Measurements from ENCODE around the gene ESR1.
"Not testable (repeated sequence)": the region's sequence is repeated elsewhere in the genome, so short reads cannot be mapped to it uniquely, and the experiment has no call there.

The ESR1 gene

DNA sequence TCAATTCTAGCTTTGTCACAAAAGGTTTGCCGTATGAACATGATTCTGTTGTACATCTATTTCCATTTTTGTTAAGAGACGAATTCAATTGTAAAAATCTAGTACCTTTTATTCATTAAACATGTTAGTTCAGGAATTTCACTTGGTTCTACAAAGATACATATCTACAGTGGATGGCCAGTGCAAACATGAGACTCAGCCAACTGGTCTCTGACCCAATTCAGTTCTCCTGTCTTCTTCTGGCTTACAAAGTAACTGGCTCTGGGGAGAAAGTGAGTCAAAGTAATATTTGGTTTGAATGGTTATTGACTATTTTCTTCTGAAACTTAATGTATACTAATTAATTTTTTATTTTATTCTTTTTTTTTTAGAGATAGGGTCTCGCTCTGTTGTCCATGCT lies 70.0 kb downstream of the ESR1 start:
- DNase-seq, result no peak
- intact Hi-C loops (cut with DNase I), result no loop called here

- no peak for DNase-seq
- intact Hi-C loops (cut with DNase I), result no loop called here
Measured at GRCh38 chr6:151881231-151881630, 73.7 kb downstream of the ESR1 start.

DNA sequence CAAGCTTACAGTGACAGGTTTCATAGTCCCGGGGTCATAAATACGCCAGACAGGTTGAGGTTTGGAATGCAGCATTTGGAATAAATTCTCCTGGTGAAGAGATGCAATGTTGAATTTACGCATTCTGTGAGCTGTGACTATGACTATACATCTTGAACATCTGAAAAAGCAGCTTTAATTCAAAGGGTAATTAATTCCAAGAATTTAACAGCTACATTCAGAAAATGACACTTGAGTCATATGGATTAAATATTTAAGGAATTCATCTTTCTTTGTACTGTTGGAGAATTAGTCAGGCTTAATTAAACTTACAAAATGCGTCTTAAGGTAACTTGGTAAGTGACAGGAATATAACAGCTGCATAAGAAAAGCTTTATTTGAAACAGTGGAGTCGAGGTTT lies 74.7 kb downstream of the ESR1 start:
- DNase-seq, result no peak
- intact Hi-C loops (cut with DNase I), result no loop called here

DNA sequence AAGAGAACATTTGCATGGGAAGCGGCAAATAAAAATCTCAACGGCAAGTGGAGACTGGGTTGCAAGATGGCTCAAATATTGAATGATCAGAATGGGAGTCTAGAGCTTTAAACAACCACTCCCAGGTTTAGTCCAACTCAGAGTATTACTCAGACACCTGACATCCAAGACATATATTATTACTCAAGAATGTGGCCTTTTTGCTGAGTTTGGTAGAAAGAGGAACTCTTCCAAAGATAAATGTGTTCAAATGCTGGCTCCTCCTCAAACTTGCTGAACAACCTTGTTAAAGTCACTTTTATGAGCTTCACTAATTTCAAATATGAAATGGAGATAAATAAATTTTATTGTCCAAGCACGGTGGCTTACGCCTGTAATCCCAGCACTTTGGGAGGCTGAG lies 77.8 kb downstream of the ESR1 start:
- no peak for DNase-seq
- intact Hi-C loops (cut with DNase I), result no loop called here

GRCh38 chr6:151891524-151891923 lies 84.0 kb downstream of the ESR1 start:
- intact Hi-C loops (cut with DNase I), result no loop called here
- no peak for DNase-seq

DNA sequence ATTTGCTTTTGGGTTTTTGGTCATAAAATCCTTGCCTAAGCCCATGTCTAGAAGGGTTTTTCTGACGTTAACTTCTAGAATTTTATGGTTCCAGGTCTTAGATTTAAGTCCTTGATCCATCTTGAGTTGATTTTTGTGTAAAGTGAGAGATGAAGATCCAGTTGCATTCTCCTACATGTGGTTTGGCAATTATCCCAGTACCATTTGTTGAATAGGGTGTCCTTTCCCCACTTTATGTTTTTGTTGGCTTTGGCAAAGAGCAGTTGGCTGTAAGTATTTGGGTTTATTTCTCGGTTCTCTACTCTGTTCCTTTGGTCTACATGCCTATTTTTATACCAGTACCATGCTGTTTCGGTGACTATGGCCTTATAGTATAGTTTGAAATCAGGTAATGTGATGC lies 86.9 kb downstream of the ESR1 start:
- intact Hi-C loops (cut with DNase I); DNase-seq: not testable (repeated sequence)

DNA sequence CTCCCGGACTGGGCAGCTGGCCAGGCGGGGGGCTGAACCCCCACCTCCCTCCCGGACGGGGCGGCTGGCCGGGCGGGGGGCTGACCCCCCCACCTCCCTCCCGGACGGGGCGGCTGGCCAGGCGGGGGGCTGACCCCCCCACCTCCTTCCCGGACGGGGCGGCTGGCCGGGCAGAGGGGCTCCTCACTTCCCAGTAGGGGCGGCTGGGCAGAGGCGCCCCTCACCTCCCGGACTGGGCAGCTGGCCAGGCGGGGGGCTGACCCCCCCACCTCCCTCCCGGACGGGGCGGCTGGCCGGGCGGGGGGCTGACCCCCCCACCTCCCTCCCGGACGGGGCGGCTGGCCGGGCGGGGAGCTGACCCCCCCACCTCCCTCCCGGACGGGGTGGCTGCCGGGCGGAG lies 91.7 kb downstream of the ESR1 start:
- intact Hi-C loops (cut with DNase I), result not testable (repeated sequence)

DNA sequence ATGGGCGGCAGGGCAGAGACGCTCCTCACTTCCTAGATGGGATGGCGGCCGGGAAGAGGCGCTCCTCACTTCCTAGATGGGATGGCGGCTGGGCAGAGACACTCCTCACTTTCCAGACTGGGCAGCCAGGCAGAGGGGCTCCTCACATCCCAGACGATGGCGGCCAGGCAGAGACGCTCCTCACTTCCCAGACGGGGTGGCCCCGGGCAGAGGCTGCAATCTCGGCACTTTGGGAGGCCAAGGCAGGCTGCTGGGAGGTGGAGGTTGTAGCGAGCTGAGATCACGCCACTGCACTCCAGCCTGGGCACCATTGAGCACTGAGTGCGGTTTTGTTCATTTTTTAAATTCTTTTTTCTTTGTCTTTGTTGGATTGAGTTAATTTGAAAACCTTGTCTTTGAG lies 92.3 kb downstream of the ESR1 start:
- intact Hi-C loops (cut with DNase I), result not testable (repeated sequence)

More for the DNA sequence above, 91.7 kb downstream of the ESR1 start:
- not testable (repeated sequence) for DNase-seq

DNA sequence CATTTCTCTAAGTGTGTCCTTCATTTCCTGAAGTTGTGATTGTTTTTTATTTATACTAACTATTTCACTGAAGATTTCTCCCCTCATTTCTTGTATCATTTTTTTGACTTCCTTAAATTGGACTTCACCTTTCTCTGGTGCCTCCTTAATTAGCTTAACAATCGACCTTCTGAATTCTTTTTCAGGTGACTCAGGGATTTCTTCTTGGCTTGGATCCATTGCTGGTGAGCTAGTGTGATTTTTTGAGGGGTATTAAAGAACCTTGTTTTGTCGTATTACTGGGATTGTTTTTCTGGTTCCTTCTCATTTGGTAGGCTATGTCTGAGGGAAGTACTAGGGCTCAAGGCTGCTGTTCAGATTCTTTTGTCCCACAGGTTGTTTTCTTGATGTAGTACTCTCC lies 92.8 kb downstream of the ESR1 start:
- intact Hi-C loops (cut with DNase I), result no loop called here

More for the DNA sequence above, 92.3 kb downstream of the ESR1 start:
- DNase-seq, result not testable (repeated sequence)

GRCh38 chr6:151901009-151901411 lies 93.5 kb downstream of the ESR1 start:
- intact Hi-C loops (cut with DNase I), result no loop called here
- DNase-seq, result no peak

More for the DNA sequence above, 92.8 kb downstream of the ESR1 start:
- DNase-seq, result no peak

DNA sequence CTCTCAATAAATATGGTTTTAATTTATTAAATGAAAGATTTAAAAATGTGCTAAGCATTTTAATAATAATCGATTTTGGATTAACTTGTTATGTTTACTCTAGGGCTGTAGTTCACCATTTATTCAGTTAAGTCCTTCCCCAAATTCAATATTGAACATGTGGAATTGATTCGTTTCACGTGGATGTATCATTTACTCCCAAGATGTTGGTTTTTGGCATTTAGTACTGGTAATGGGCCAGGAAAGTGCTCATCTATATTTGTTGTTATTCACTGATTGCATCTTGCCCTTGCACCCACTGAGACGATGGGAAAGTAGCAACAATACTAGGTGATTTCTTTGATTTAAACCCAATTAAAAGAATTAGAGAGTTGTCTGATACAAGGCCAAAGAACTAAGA lies 97.1 kb downstream of the ESR1 start:
- intact Hi-C loops (cut with DNase I), result no loop called here
- DNase-seq, result no peak

DNA sequence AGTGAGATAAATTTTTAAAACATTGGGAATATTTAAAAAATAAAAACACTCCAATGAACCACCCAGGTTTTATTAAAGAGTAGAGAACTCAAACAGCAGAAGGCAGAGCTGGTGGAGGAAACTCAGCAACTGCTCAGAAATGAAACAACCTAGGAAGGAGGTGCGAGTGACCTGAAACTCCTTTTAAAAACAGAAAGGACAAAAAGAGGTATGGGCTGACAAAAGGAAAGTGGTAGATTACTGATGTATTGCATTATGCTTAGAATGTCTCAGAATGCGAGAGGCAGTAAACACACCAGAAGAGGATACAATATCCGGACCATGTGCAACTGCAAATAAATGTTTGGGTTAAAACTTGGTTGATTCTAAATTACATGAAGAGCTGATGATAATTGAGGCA lies 97.6 kb downstream of the ESR1 start:
- intact Hi-C loops (cut with DNase I), result no loop called here
- DNase-seq, result no peak

- intact Hi-C loops (cut with DNase I), result no loop called here
- DNase-seq, result no peak
Measured at GRCh38 chr6:151905854-151906253, 98.4 kb downstream of the ESR1 start.

GRCh38 chr6:151911401-151911800 lies 103.9 kb downstream of the ESR1 start:
- intact Hi-C loops (cut with DNase I), result no loop called here
- DNase-seq, result no peak

DNA sequence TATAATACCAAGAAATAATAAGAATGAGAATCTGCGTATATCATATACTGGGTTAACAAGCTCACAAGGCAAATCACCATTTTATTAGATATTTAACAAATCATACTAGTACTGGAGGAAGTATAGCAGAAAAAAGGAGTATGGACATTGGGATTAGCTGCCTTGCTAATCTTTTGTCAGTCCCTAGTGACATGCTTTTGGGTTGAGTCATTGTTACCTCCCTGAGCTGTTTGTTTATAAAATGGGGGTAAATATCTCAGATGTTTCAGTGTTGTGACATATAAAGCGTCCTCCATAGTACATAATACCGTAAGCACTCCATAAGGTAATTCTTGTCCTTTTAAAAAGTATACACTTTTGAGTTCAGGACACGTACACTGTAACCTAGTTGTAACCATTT lies 107.0 kb downstream of the ESR1 start:
- no peak for DNase-seq
- intact Hi-C loops (cut with DNase I), result no loop called here

DNA sequence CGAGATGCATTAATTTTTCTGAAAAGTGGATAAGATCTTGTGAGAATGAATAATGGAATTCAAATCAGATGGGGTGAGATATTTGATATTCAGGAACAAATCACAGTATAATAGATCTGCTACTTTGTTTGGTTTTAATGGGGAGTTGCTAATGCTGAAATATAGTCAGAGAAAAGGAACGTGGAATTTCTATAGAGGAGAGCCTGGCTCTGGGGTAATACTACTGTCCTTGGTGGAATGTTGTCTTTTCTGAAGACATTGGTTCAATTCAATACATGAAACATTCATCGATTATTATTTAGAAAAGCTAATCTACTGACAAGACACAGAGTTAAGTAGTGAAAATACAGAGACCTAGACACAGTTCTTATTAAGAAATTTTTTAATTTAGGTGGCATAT lies 108.6 kb downstream of the ESR1 start:
- DNase-seq, result no peak

GRCh38 chr6:151916680-151917164 lies 109.2 kb downstream of the ESR1 start:
- no peak for DNase-seq
- intact Hi-C loops (cut with DNase I), result no loop called here

More for the DNA sequence above, 108.6 kb downstream of the ESR1 start:
- intact Hi-C loops (cut with DNase I), result no loop called here

DNA sequence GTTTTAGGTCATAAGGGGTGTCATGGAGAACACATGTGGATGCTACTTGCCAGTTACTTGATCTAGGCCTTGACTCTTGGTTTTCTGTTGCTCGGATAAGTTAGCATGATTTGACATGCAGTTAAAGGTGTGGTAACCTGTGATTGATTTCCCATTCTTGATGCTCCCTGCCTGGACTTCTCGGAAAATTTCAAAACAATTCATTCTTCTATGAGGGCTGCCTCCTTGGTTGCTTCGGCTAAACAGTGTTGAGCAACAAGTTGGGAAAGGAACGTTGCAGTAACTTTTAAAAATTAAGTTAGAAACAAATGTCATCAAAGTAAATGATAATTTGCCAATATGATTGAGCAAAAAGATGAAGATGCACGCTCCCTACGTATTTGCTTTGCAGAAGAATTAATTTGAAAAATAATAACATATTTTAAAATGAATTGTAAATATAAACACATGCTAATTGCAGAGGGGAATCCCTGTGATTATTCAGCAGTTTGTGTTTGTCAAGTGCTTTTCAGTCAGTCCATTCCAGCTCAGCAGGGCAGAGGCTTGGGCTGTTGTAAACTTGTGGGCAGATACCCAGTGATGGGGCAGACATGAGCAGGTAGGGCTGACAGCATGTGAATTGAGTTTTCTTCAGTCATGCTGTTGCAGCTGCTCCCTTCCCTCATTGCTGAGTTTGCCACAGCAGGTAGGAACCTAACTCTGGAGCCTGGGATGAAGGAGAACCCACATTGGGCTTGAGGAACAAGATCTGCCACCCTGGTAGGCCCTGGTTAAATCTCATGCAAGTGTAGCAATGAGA lies 110.2 kb downstream of the ESR1 start:
- no peak for DNase-seq
- intact Hi-C loops (cut with DNase I), result no loop called here

DNA sequence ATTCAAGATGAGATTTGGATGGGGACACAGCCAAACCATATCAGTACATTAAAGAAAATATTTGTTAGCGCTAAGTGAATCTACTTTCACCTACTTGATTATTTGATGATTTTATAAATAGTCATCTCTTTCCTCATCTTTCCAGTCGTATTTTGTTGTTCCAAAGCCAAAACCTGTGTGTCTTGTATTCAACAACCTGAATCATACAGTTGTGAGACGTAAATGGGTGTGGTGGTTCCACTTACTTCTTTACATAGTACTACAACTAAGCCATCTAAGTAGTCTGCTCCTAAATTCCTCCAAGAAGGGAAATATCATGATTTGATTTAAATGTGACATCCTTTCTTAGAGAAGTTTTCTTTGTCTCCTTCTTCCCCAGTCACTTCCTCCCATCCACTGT lies 132.8 kb downstream of the ESR1 start:
- no peak for DNase-seq
- intact Hi-C loops (cut with DNase I), result no loop called here

DNA sequence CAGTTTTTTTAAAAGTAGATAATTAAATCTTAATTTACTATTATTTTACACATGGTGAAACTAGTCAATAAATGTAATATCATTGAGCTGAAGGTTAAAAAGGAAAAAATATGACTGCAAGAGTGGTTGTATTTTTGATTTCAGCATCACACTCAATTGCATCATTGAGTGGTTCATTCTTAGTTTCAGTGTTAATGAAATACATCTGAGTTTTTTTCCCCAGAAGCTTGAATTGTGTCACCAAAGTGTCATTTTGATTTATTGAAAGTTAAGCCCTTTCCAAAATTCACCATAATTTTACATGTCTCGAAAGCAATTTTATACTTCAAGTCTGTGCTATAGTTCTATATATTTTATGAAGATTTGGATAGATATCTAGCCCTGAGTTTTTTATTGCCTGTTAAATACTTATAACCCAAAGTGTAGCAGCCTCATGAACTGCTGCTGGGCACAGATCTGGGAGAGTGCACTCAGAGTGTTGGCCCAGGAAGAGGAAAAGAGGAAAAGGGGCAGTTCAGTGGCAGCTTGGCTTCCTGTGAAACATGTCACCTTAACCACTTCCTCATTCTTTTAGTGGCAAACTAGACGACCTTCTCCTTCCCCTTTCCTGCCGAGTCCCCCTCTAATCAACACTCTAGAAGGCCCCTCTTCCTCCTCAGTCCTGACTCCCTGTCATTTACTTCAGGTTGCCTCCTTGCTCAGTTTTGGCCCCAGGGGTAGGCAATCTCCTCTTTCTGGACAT lies 140.7 kb downstream of the ESR1 start:
- peak in 7 of 42 donors; percentile 1 to 41 (median 8) for DNase-seq

More for the DNA sequence above, 140.7 kb downstream of the ESR1 start:
- intact Hi-C loops (cut with DNase I), result no loop called here
